ENCODE measurements around the gene CEACAM19.
"Not testable (repeated sequence)": the region's sequence is repeated elsewhere in the genome, so short reads cannot be mapped to it uniquely, and the experiment has no call there.

CEACAM19 gene

DNA sequence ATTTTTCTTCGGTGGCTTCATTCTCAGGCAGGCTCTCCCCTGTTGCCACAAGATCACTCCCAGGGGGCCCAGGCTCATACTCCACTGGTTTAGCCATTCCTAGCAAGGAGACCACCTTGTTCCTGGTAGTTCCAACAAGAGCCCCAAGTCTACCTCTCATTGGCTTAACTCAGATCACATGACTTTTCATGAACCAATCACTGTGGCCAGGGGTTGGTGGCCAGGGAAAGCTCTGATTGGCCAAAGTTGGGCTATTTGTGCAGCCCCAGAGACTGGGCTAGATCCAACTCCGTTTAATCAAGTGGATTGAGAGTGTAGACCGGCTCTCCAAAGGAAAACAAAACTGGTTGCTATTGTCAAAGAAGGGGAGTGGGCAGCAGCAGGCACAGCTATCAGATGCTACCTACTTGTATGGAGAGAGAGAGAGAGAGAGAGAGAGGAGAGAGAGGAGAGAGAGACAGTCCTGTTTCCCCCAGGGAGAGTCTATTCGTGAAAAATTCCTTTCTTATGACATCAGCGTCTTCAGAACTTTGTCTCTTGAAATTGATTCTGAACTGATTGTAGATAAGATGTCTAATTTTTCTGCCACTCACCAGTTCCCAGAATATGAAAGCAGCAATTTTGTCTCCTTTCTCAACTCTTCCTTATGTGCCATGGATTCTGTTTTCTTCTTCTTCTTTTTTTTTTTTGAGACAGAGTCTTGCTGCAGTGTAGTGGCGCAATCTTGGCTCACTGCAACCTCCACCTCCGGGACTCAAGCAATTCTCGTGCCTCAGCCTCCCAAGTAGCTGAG, 5.9 kb downstream of the CEACAM19 start:
- peak; percentile 50 to 53 for DNase-seq

DNA sequence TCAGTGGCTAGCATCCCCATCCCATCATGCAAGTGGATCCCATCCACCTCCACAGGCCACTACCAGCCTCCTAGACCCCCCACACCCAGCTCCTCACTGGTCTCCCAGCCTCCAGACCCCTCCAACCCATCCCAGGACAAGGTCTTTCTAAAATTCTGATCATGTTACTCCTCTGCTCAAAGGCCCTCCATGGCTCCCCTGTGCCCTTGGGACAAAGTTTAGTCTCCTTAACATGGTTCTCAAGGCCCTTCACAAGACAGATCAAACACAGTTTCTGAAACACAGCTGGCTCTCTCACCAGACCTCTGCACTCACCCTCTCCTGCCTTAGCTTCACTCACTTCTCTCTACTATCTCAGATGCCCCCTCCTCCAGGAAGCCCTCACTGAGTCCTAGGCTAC, 9.3 kb downstream of the CEACAM19 start:
- DNase-seq: no peak

DNA sequence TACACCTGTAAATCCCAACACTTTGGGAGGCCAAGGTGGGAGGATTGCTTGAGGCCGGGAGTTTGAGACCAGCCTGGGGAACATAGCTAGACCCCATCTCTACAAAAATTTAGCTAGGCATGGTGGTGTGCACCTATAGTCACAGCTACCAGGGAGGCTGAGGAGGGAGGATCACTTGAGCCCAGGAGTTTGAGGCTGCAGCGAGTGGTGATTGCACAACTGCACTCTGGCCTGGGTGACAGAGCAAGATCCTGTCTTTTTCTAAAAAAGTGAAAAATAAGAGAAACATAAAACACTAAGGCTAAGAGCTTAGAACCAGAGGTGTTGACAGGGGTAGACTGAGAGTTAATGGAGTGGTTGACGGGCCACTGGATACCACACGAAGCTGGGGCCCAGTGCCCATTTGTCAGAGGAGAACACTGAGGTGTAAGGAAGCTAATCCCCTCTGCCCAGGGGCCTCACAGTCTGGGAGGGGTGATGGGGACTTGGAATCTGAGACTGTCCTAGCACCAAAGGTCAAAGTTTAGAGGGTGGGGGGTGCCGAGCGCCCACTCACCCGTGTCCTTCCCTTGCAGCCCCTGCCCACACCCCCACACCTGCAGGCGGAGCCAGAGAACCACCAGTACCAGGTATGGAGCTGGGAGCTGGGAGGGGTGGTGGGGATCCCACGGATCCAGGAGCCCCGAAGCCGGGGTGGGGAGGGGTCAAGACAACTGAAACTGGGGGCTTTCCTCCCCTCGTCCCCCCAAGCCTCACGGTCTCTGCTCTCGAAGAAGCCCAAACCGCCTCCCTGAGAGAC, 10.9 kb downstream of the CEACAM19 start:
- DNase-seq: no peak

DNA sequence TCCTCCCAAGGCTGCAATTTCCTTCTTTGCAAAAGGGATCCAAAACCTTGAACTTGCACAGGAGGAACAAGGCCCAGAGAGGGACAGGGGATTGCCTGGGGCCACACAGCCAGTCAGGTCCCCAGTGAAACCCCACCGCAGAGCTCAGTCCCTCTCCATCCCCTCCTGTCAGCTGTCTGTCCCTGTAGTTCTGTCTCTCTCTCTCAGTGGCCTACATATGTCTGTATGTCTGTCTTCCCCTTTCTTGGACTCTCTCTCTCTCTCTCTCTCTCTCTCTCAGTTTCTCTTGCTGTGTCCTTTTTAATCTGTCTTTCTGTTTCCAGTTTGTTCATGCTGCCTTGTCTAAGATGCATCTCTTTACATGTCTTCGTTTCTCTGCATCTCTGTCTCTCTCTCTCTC, 11.5 kb downstream of the CEACAM19 start:
- DNase-seq: peak in 1 of 2 donors; percentile 13

DNA sequence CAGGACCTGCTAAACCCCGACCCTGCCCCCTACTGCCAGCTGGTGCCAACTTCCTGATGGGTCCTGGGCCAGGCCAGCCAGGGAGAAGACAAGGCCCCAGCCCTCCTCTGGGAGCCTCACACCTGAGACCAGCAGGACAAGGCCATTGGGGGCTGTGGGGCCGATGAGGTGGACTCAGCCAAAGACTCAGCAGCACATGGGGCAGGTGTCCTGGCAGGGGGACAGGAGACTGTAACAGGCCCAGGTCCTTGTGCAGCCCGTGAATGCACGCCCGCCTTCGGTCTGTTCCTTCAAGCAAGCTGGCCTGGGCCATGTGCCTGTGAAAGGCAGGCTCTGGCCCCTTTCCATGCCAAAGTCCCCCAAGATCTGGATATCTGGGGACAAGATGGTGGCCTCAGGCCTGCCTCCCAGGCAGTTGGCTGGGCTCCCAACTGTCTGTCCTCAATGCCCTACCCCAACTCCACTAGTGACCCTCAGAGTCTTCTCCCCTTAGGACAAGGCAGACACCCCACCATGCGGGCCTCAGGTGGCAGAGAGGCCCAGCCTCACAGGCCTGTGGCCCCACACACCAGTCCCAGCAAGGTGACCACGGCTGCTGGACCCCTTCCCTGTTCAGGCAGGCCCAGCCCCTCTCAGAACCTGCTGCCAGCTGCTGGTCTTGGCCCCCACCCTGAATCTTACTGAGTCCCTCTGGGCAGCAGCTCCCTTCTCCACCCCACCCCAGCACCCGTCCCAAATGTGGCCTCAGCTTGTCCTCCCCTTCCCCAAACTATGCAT, 12.3 kb downstream of the CEACAM19 start:
- DNase-seq: no peak

DNA sequence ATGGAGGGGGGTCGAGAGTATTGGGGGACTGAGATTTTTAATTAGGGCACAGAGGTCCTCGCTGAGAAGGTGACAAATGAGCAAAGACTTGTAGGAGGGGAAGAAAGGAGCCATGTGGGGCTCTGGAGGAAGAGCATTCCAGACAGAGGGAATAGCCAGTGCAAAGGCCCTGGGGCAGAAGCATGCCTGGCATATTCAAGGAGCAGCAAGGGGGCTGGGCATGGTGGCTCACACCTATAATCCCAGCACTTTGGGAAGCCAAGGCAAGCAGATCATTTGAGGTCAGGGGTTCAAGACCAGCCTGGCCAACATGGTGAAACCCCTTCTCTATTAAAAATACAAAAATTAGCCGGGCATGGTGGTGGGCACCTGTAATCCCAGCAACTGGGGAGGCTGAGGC, 13.1 kb downstream of the CEACAM19 start:
- not testable (repeated sequence) for DNase-seq

DNA sequence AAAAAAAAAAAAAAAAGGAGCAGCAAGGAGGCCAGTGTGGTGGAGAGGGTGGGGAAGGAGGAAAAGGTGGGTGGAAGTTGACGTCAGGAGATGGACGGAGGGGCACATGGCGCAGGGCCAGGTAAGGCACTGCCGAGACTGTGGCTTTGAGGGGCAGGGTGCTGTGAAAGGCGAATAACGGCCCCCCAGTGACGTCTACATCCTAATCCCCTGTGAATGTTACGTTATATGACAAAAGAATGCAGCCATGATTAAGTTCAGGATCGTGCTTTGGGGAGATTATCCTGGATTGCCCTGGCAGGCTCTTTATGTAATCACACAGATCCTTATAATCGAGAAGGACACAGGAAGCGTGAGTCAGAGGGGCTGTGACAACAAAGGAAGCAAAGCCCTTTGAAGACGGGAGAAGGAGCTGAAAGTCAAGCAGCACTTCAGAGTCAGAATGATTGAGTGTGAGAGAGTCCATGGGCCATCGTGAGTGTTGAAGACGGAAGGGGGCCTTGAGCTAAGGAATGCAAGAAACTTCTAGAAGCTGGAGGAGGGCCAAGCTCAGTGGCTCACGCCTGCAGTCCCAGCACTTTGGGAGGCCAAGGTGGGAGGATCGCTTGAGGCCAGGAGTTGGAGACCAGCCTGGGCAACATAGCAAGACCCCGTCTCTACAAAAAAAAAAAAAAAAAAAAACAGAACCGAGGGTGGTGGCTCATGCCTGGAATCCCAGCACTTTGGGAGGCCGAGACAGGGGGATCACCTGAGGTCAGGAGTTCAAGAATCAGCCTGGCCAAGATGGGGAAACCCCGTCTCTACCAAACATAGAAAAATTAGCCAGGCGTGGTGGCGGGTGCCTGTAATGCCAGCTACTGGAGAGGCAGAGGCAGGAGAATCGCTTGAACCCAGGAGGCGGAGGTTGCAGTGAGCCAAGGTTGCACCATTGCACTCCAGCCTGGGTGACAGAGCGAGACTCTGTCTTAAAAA, 13.9 kb downstream of the CEACAM19 start:
- peak; percentile 57 to 72 for DNase-seq

DNA sequence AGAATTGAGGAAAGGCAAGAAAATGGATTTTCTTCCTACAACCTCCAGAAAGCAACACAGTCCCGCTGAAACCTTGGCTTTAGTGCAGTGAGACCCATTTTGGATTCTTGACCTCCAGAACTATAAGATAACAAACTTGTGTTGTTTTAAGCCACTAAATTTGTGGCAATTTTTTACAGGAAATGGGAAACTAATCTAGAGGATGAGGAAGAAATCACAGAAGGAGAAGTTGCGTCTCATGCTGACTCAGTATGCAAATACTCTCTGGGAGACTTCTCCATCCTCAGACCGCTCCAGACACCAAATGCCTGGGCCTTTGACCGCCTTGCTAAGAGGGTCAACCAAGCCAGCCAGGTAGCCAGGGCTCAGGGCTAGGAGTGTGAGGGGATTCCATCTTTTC, 14.6 kb downstream of the CEACAM19 start:
- DNase-seq: peak; percentile 80 to 83

DNA sequence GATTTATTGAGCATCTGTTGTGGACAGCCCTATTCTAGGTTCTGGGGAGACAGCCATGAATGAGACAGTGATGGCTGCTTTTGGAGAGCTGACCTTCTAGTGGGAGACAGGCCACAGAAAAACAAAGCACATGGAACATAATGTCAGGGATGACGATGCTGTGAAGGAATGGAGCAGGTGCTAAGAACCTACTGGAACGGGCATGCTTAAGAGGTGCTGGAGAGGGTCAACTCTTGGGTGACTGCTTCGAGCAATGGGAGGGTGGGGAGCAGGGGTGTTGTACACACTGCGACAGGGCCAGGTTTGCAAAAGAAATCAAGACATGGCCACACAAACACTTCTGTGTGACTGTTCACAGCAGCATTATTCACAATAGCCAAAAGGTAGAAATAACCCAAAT, 15.6 kb downstream of the CEACAM19 start:
- DNase-seq: no peak

DNA sequence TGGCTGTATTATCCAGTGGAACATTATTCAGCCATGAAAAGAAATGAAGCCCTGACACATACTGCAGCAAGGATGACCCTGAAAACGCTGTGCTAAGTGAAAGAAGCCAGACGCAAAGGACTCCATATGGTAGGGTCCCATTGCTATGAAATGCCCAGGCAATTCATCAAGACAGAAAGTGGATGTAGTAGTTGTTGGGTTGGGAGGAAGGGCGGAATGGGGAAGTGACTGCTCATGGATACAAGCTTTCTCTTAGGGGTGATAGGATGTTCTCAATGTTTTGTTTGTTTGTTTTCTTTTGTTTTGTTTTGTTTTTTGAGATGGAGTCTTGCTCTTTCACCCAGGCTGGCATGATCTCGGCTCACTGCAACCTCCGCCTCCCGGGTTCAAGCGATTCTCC, 16.6 kb downstream of the CEACAM19 start:
- DNase-seq: peak; percentile 52 to 62

DNA sequence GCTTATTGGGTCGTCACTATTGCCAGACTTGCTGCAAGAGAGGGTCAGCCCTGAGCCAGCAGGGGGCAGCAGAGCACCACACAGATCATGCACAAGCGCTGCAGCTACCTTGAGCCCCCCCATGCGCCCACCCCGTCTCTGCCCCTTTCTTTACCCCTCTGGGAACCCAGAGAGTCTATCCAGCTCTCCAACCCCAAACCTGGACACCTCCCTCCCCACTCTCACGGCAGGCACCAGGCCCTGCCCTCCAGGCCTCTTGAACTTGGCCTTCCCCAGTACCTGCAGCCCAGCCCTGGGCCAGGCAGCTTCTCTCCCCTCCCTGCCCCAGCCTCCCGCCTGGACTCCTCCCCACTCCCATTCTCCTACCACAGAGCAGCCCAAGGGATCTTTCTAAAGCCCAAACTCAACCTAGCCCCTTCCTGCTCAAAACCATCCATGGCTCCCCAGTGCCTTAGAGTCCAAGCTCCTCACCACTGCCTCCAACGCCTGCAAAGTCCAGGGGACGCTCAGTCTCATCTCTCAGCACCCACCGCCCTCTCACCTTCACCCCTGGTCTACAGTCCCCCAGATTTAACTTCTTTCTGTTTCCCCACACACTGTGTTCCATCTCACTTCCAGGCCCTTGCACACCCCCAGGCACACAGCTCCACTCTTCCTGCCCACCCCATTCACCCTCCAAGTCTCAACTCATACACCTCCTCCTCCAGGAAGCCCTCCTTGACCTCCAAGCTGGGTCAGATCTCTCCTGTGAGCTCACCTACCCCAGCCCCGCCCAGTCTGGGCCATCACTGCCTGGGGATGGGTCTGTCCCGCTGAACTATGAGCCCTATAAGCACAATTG, 18.2 kb downstream of the CEACAM19 start:
- peak; percentile 47 to 65 for DNase-seq

DNA sequence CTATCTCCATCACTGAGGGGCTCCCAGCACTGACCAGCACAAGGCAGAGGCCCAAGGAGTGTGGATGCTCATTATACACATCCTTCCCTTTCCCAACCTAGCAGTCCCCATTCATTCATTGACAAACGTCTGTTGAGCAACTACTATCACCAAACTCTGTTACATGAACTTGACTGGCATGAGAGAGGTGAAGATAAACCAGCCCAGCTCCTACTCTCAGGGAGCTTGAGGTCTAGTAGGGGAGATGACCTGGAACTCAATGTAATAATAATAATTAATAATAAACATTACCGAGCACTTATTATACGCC, 18.8 kb downstream of the CEACAM19 start:
- no peak for DNase-seq

DNA sequence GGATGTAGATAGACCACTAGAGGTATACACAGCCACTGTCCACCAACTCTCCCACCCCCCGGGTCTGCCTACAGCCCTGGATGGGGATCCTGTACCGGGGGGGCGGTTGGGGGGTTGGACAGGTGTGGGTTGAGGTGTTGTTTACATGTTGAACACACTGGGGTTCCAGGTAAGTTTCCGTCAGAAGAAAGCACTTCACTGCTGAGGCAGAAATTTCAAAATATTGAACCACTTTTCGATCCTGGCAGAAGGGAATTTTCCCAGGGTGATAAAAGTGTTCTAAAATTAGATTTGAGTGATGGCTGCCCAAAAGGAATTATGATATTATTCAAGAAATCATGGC, 21.1 kb downstream of the CEACAM19 start:
- no peak for DNase-seq

DNA sequence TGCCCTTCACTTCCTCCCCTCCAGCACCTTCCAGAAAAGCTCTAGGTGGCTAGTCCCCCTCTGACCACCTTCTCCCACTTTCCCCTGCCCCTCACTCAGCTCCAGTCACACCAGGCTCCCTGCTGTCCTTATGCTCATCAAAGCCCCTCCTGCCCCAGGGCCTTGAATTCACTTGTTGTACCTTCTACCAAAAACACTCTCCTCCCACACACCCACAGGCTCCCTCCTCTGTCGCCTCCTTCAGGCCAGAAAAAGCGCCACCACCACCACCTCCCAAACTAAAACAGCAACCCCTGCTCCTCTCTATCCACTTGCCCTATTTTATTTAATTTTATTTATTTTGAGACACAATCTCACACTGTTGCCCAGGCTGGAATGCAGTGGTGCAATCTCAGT, 22.9 kb downstream of the CEACAM19 start:
- DNase-seq: peak; percentile 19 to 23

DNA sequence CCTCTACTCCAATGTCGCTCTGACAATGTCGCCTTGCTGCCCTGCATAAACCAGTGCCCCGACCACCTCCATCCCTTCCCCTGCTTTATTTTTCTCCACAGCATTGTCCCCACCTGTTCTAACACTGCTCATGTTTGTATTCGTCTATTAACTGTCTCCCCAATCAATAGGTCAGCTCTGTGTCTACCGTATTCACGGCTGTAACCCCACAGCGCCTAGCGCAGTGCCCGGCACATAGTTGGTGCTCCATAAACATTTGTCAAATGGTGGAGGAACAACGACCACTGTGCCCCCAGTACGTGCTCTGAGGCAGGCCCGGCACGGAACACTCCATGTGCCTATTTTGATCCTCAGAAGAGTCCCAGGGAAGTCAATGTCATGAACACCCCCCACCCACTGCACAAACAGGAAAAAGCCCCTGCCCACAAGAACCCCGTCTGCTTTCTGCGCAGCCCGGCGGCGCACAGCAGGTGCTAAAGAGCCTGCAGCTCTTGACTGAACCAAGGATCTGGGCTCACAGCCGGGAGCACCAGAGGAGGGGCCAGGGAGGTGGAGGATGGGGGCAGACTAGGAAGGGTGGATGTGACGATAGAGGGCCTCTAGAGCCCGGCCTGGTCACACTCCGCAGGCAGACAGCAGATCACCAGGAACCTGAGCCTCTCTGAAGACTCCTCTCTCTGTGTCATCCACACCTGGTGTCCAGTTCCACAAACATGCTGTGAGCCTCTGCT, 25.8 kb downstream of the CEACAM19 start:
- DNase-seq: no peak

DNA sequence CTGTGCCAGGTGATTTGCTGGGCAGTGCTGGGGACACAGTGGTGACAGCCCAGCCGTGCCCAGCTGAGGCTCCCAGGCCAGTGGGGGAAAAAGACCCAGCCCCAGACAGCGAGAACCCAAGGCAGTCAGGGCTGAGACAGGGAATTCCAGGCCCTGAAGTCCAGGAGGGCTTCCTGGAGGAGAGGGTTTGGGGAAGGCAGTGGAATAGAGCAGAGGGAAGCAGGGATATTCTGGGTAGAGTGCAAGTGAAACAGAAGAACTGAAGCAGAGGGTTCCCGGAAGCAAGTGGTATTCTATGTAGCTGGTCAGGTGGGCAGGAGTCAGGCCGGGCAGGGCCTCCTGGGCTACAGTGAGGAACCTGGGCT, 26.4 kb downstream of the CEACAM19 start:
- DNase-seq: no peak

DNA sequence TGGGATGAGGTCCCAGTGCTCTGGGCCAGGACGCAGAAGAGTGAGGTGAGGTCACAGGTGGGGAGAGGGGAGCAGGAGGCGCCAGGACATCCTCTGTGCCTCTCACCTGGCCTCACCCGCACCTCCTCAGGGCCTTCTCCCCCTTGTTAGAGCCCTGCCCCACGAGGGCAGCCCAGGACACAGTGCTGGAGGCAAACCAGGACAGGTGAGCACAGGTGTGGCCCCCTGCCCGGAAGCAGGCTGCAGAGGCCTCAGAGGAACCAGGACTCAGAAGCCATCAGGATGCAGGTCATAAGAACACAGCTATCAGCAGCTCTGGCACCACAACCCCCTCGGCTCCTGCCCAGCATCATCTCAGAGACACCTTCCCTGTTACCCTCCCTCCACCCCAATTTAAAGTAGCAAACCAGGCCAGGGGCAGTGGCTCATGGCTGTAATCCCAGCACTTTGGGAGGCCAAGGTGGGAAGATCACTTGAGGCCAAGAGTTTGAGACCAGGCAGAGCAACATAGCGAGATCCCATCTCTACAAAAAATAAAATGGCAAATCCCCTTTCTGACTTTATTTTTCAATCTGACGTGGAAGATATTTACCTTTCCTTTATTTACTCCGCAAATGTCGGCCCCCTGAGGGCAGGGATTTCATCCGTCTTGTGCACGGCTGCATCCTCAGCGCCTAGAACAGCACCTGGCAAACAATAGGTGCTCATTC, 27.4 kb downstream of the CEACAM19 start, which contains the start of gene CEACAM16:
Gene CEACAM16, plus strand, starts transcription at position 660 of the 710 bp plus-strand sequence. CDS start 2,306 bp downstream, outside the sequence.
- DNase-seq: no peak

DNA sequence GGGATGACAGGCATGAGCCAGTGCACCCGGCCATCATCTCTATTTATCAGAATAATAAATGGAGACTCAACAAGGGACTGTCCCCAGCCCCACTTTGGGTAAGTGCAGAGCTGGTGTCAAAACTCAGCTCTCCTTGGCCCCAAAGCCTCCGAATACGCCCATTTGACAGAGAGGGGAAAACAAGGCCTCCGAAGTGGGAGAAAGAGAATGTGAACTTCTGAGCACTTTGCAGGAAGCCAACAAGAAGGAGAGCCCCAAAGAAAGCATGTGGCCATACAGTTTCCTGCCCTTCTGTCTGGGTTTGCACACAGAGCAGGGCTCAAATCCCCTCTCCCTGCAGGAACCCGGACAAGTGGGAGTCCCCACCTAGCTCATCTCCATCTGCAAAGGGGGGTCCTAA, 29.3 kb downstream of the CEACAM19 start:
- DNase-seq: no peak

DNA sequence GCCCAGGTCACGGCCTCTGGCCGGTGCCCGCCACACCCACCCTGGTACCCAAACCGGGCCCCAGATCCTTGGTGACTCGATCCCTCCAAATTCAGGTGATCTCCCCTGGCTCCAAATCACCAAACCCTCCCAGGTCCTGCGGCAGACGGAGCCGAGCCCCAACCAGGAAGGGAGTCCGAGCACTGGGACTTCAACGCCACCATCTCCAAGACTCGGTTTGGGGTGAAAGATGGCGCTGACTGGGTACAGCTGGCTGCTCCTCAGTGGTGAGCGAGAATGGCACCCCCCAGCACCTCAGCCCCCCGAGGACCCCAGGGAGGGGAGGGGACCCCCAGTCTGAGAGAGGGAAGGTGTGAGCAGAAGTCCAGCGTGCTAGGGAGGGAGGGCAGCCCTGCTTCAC, 29.9 kb downstream of the CEACAM19 start:
- no peak for DNase-seq

All from inflammatory macrophage (primary cell).